GM10266 (cell line): ENCODE data around the gene BTBD6.

Experiments
- DNase-seq: peaks from one replicate; pipeline ENCODE4 v3.0.0; 2012; ENCODE audit errors: extremely low spot score
- CTCF ChIP-seq: IDR thresholded peaks from 2 replicates; pipeline ENCODE4 v1.5.1; 2012; ENCODE audit warnings: mild to moderate bottlenecking, low read depth; ENCODE audit not compliant: control insufficient read depth, insufficient read depth; ENCODE audit errors: missing control alignments

BTBD6 gene

DNA sequence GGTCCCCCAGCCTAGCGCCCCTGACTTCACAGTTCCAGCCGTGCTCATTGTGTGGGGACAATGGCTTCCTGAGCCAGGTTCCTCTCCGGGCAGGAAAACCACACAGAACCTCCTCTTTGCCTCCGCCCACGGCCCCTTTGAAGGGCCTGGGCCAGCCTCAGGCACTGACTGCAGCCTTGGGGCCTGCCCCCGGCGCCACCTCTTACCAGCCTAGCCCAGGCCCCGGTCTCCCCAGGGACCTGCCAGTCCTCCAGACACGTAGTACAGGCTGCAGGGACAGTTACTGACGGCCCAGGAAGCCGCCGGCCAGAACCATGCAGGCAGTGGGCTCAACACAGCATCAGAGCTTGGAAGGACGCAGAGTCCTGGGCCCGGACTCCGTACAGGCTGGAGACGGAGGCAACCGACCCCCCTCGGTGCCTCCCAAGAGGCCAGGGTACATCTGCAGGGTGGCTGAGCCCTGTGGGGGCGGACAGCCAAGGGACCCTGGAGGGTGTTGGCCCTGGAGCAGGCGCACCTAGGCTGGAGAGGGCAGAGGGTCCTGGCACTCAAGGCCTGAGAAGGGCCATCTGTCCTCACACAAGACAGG, 46.3 kb upstream of the BTBD6 start:
- DNase-seq: peak; percentile 68
- no peak for TF ChIP-seq CTCF

- TF ChIP-seq CTCF: peak; percentile 87
- DNase-seq: peak; percentile 87
Measured at GRCh38 chr14:105203057-105203531, 45.2 kb upstream of the BTBD6 start.

- no peak for TF ChIP-seq CTCF
- DNase-seq: no peak
Measured at GRCh38 chr14:105203701-105204100, 44.6 kb upstream of the BTBD6 start.

DNA sequence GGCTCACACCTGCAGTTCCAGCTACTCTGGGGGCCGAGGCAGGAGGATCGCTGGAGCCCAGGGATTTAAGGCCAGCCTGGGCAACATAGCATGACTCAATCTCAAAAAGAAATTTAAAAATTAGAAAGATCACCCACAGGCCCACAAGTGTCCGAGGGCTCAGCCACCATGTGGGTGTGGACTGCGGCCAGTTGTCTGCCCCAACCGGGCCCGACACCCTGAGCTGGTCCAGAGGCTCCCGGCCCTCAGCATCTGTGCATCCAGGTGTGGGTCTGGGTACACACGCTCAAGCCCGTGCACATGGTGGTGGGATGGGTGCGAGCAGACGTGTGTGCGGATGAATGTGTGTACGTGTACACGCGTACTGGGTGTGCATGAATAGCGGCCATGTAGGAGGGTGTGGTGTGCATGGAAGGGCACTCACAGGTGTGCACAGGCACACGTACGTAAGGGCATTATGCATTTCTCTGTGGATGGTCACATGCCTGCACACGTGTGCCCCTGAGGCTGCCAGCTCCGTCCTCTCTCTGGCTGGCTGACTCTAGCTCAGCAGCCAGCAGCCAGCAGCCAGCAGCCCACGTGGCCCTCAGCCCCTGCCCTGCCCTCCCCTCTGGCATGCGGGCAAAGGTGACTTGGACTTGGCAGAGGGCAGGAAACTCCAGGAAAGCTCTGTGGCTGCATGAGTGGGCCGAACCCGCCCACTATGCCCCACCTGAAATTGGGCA, 44.0 kb upstream of the BTBD6 start:
- no peak for TF ChIP-seq CTCF
- no peak for DNase-seq

DNA sequence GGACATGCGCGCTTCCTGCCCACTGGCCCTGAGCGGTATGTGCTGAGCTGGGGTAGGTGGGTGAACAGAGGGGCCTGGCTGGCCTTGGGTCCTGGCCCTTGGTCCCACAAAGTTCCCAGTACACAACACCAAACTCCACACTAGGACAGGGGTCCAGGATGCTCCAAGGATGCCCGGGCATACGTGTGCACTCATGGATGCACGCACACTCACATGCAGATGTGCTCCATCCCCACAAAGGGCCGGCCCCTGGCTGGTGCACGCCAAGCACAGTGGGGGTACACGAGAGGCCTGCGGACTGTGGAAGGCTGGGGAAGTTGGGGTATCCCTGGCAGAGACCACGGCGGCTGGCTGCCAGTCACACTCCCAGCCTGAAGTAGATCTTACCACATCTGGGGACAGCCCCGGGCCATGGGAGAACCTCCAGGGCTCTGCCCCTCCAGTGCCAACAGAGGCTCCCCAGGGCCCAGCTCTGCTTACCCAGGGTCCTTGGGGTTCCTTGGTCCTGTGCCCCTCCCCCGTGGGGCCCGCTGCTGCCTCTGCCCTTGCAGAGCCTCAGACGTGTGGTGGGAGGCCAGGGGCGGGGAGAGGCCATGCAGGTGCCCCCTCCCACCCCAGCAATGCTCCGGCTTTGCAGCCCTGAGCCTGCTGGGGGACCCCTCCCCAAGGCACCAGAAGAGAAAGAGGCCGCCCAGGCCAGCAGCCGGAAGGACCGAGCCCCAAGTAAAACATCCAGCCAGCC, 43.2 kb upstream of the BTBD6 start:
- DNase-seq: no peak
- TF ChIP-seq CTCF: no peak

GRCh38 chr14:105205673-105206208, 42.6 kb upstream of the BTBD6 start:
- no peak for DNase-seq
- no peak for TF ChIP-seq CTCF
